Measurements from ENCODE around the gene ROBO1. TPM values are rescaled to one million over a fixed set of nuclear protein-coding genes. Genes with fewer than 3 reads are reported as not detected.

The ROBO1 gene
- total RNA-seq, 2 experiments from 2014 or later, result 1.3 to 2.1 TPM

DNA sequence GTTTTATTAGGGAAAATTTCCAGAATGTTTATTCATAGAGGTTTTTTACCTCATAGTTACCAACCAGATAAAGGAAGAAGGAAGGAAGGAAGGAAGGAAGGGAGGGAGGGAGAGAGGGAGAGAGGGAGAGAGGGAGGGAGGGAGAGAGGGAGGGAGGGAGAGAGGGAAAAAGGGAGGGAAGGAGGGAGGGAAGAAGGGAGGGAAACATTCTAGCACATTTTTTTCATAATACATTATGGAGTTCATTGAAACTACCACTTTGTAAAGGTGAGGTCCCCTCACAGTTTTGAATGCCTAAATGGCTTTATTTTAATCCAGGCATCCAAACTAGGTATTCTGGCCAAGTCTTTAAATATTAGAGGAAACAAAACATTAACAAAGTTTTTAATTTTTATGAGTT, 1049.1 kb downstream of the ROBO1 start:
- Mint-ChIP-seq H3K27ac (no peak overlapping the region), H3K4me3 (no peak overlapping the region), H3K27me3 (no peaks in the 10 kb centered on the region), H3K9me3 (ENCODE audit: low read depth) (peaks cover 13% of the 10 kb centered on the region), H3K4me1 (no peaks in the 10 kb centered on the region), H3K36me3 (ENCODE audit: low read depth) (no peaks in the 10 kb centered on the region)
- ATAC-seq (no peak), DNase-seq (no peak)
- intact Hi-C loops (cut with DNase I, micrococcal nuclease), result no loop called here
- POLR2A ChIA-PET, result no interaction called here
- CTCF ChIA-PET, result no interaction called here

GRCh38 chr3:78717041-78717440, 1050.8 kb downstream of the ROBO1 start:
- ChIA-PET CTCF (no interaction called here), POLR2A (no interaction called here)
- Mint-ChIP-seq H3K27me3 (no peaks in the 10 kb centered on the region), H3K9me3 (ENCODE audit: low read depth) (peaks cover 13% of the 10 kb centered on the region), H3K36me3 (ENCODE audit: low read depth) (no peaks in the 10 kb centered on the region), H3K27ac (no peak overlapping the region), H3K4me1 (no peaks in the 10 kb centered on the region), H3K4me3 (no peak overlapping the region)
- ATAC-seq (no peak), DNase-seq (no peak)
- intact Hi-C loops (cut with DNase I, micrococcal nuclease), result no loop called here

DNA sequence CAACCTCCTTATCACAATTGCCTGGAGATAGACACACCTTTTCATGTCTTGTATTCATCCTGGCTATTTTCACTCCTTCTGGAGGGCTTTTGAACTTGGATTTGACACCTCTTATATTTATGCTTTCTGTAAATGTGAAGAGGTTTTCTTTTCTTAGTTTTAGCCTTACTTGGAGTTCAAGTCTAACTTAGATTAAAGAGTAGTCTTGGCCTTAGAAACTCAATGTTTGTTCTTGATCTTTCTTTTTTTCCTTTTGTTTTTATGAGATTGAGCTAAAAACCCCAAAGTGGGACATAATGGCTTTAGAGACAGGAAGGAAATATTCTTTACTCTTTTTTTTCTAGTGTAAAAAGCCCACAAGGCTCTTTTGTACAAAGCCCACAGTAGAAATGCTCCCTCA, 1054.9 kb downstream of the ROBO1 start:
- Mint-ChIP-seq H3K4me1 (no peaks in the 10 kb centered on the region), H3K9me3 (ENCODE audit: low read depth) (peaks cover 13% of the 10 kb centered on the region), H3K4me3 (no peak overlapping the region), H3K27ac (no peak overlapping the region), H3K27me3 (no peaks in the 10 kb centered on the region), H3K36me3 (ENCODE audit: low read depth) (no peaks in the 10 kb centered on the region)
- ChIA-PET POLR2A (no interaction called here), CTCF (no interaction called here)
- intact Hi-C loops (cut with DNase I, micrococcal nuclease), result no loop called here
- ATAC-seq (no peak), DNase-seq (no peak)

DNA sequence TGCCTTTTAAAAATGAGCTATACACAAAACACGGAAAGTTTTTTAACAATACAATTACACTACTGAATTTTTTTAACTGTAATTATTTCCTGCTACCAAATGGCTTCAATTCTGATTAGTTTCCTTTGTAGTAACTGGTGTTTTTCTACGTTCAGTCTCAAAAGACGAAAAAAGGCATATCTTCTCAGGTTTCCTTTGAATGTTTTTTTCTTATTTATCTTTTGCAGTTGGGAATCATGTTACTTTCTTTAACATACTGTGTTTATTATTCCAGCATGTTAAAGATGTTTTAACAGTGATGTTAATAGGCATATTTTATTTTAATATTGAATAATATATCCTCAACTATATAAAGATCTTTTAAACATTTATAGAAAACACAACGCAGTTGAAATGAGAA, 1055.5 kb downstream of the ROBO1 start:
- no peak for ATAC-seq
- Mint-ChIP-seq H3K4me1 (no peaks in the 10 kb centered on the region), H3K9me3 (ENCODE audit: low read depth) (peaks cover 10% of the 10 kb centered on the region), H3K36me3 (ENCODE audit: low read depth) (no peaks in the 10 kb centered on the region), H3K27ac (no peak overlapping the region), H3K4me3 (no peak overlapping the region), H3K27me3 (no peaks in the 10 kb centered on the region)
- POLR2A ChIA-PET, result no interaction called here
- DNase-seq, result no peak
- CTCF ChIA-PET, result no interaction called here
- intact Hi-C loops (cut with DNase I, micrococcal nuclease), result no loop called here

DNA sequence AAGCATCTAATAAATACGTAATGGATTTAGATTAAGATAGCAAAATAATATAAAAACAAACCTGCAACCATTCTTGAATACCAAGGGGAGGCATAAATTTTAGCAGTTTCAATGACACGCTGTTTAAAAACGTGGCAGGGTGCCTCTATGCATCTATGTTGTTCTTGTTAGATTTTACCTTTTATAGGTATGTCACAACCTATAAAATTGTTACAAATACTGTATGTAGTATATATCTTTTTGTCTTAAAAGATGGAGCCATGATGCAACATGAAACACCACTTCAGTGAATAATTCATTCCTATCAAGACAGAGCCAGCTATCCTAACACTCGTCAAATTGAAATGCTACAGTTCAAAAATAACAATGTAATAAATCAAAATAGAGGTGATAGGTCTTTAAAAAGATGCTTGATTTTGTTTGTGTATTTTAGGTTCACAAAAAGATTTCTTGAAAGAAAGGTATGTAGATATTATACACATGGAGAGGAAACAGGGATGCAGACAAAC, 1059.2 kb downstream of the ROBO1 start:
- CTCF ChIA-PET, result no interaction called here
- POLR2A ChIA-PET, result no interaction called here
- intact Hi-C loops (cut with DNase I, micrococcal nuclease), result no loop called here
- no peaks in the 10 kb centered on the region for H3K27me3 Mint-ChIP-seq
- H3K4me3 Mint-ChIP-seq, result no peak overlapping the region
- no peaks in the 10 kb centered on the region for H3K36me3 Mint-ChIP-seq (ENCODE audit: low read depth)
- H3K4me1 Mint-ChIP-seq, result no peaks in the 10 kb centered on the region
- DNase-seq (no peak), ATAC-seq (no peak)
- H3K9me3 Mint-ChIP-seq (ENCODE audit: low read depth), result no peaks in the 10 kb centered on the region
- no peak overlapping the region for H3K27ac Mint-ChIP-seq

DNA sequence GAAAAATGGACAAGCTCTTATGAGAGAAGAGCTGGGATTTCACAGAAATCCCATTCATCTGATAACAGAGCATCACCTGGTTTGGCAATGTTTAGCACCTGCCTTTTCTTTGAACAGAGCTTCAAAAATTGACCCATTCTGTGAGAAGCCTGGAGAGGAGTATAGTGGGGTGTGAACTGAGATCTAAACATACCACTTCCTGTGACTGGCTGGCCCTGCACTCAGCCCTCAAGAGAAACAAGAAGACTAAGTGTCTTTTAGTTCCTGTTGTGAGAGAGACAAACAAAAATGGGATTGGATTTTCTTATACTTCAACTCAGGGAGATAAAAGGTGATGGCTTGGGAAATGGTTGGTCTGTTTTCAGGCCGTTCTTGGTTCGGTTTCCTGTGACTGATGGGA, 1060.2 kb downstream of the ROBO1 start:
- ATAC-seq (no peak), DNase-seq (no peak)
- Mint-ChIP-seq H3K36me3 (ENCODE audit: low read depth) (no peaks in the 10 kb centered on the region), H3K27ac (no peak overlapping the region), H3K4me1 (no peaks in the 10 kb centered on the region), H3K9me3 (ENCODE audit: low read depth) (no peaks in the 10 kb centered on the region), H3K27me3 (no peaks in the 10 kb centered on the region), H3K4me3 (no peak overlapping the region)
- ChIA-PET CTCF (no interaction called here), POLR2A (no interaction called here)
- intact Hi-C loops (cut with DNase I, micrococcal nuclease), result no loop called here

- intact Hi-C loops (cut with DNase I, micrococcal nuclease), result no loop called here
- H3K4me1 Mint-ChIP-seq, result no peaks in the 10 kb centered on the region
- no peak overlapping the region for H3K27ac Mint-ChIP-seq
- CTCF ChIA-PET, result no interaction called here
- no peaks in the 10 kb centered on the region for H3K9me3 Mint-ChIP-seq (ENCODE audit: low read depth)
- no peaks in the 10 kb centered on the region for H3K36me3 Mint-ChIP-seq (ENCODE audit: low read depth)
- H3K4me3 Mint-ChIP-seq, result no peak overlapping the region
- POLR2A ChIA-PET, result no interaction called here
- DNase-seq (no peak), ATAC-seq (no peak)
- H3K27me3 Mint-ChIP-seq, result no peaks in the 10 kb centered on the region
These were observed 1060.8 kb downstream of the ROBO1 start for GRCh38 chr3:78706906-78707523.

DNA sequence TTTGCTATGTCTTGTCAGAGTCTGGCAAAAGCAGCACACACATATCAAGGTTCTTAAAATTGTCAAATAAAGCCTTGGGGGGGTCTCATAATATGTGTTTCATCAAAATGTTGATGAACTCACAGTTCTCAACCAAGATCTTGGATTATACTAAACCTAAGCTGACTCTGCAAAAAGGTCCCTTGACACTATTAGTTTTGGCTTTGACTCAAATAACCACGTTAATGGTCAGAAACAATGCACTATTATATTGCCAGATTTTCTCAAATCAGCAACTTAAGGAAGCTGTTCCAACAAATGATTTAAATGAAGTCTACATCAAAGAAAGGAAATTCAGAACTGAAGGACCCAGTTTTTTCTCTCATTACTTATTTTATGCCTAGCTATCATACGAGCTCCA, 1063.9 kb downstream of the ROBO1 start:
- POLR2A ChIA-PET, result no interaction called here
- no peak for ATAC-seq
- H3K4me3 Mint-ChIP-seq, result no peak overlapping the region
- H3K36me3 Mint-ChIP-seq (ENCODE audit: low read depth), result no peaks in the 10 kb centered on the region
- DNase-seq, result no peak
- intact Hi-C loops (cut with DNase I, micrococcal nuclease), result no loop called here
- H3K27me3 Mint-ChIP-seq, result no peaks in the 10 kb centered on the region
- no peak overlapping the region for H3K27ac Mint-ChIP-seq
- CTCF ChIA-PET, result no interaction called here
- no peaks in the 10 kb centered on the region for H3K4me1 Mint-ChIP-seq
- peaks cover 2% of the 10 kb centered on the region for H3K9me3 Mint-ChIP-seq (ENCODE audit: low read depth)

DNA sequence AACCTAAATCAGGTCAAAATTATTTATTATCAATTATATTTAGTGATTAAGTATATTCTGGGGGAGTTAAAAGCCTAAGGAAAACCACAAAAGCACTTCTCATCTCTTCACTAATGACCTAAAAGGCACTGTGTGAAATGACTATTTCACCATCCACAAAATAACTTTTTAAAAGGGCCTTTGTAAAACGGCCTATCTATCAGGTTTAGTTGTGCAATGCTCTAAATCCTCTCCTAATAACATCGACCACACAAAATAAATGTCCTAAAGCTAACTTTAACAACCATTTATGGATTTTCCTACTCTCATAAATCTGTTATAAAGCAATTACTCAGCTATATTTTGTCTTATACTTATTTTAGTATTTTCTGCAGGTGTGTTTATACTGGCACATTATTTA, 1066.3 kb downstream of the ROBO1 start:
- ATAC-seq, result no peak
- Mint-ChIP-seq H3K36me3 (ENCODE audit: low read depth) (no peaks in the 10 kb centered on the region), H3K27ac (no peak overlapping the region), H3K4me3 (no peak overlapping the region), H3K9me3 (ENCODE audit: low read depth) (peaks cover 2% of the 10 kb centered on the region), H3K27me3 (no peaks in the 10 kb centered on the region), H3K4me1 (no peaks in the 10 kb centered on the region)
- DNase-seq, result no peak
- CTCF ChIA-PET, result no interaction called here
- POLR2A ChIA-PET, result no interaction called here
- intact Hi-C loops (cut with DNase I, micrococcal nuclease), result no loop called here

GRCh38 chr3:78698431-78698830, 1069.4 kb downstream of the ROBO1 start:
- ChIA-PET POLR2A (no interaction called here), CTCF (no interaction called here)
- no peak overlapping the region for H3K4me3 Mint-ChIP-seq
- H3K27ac Mint-ChIP-seq, result no peak overlapping the region
- DNase-seq (no peak), ATAC-seq (no peak)
- intact Hi-C loops (cut with DNase I, micrococcal nuclease), result no loop called here
- H3K27me3 Mint-ChIP-seq, result no peaks in the 10 kb centered on the region
- H3K36me3 Mint-ChIP-seq (ENCODE audit: low read depth), result no peaks in the 10 kb centered on the region
- peaks cover 2% of the 10 kb centered on the region for H3K9me3 Mint-ChIP-seq (ENCODE audit: low read depth)
- H3K4me1 Mint-ChIP-seq, result no peaks in the 10 kb centered on the region

GRCh38 chr3:78697426-78697825, 1070.4 kb downstream of the ROBO1 start:
- Mint-ChIP-seq H3K27me3 (no peaks in the 10 kb centered on the region), H3K9me3 (ENCODE audit: low read depth) (peaks cover 2% of the 10 kb centered on the region), H3K27ac (no peak overlapping the region), H3K36me3 (ENCODE audit: low read depth) (no peaks in the 10 kb centered on the region), H3K4me1 (no peaks in the 10 kb centered on the region), H3K4me3 (no peak overlapping the region)
- ChIA-PET POLR2A (no interaction called here), CTCF (no interaction called here)
- intact Hi-C loops (cut with DNase I, micrococcal nuclease), result no loop called here
- DNase-seq, result no peak
- ATAC-seq, result no peak

GRCh38 chr3:78690766-78691165, 1077.0 kb downstream of the ROBO1 start:
- POLR2A ChIA-PET, result no interaction called here
- ATAC-seq, result no peak

DNA sequence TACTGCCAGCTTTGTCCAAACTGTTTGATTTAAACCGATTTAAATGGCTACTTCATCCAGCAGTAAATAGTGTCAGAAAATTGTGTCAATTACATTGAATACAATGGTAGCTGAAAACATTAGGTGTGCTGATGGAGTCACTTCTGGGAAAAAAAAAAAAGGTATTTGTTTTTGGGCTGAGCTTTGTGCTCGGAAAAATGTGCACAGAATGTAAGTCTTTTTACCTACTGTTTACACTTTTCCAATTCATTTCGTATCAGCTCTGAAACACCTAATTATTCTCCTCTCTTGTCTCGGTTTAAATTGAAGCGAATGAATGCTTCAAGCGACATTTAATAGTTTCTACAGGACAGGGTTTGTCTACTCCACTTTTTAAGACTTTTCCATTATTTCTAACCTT, 1078.4 kb downstream of the ROBO1 start:
- DNase-seq (no peak), ATAC-seq (no peak)
- Mint-ChIP-seq H3K36me3 (ENCODE audit: low read depth) (no peaks in the 10 kb centered on the region), H3K4me1 (no peaks in the 10 kb centered on the region), H3K27me3 (no peaks in the 10 kb centered on the region), H3K9me3 (ENCODE audit: low read depth) (peaks cover 2% of the 10 kb centered on the region), H3K4me3 (no peak overlapping the region), H3K27ac (no peak overlapping the region)
- intact Hi-C loops (cut with DNase I, micrococcal nuclease), result no loop called here
- ChIA-PET POLR2A (no interaction called here), CTCF (interaction anchor here (0.7 kb wide), 1 partner anchor 774 kb away, joined by 6 read pairs; no protein-coding TSS in a partner anchor)

More at GRCh38 chr3:78690766-78691165, 1077.0 kb downstream of the ROBO1 start:
- Mint-ChIP-seq H3K4me3 (no peak overlapping the region), H3K27me3 (no peaks in the 10 kb centered on the region), H3K4me1 (no peaks in the 10 kb centered on the region), H3K36me3 (ENCODE audit: low read depth) (no peaks in the 10 kb centered on the region), H3K27ac (no peak overlapping the region), H3K9me3 (ENCODE audit: low read depth) (no peaks in the 10 kb centered on the region)
- CTCF ChIA-PET, result no interaction called here
- no peak for DNase-seq
- intact Hi-C loops (cut with DNase I, micrococcal nuclease), result no loop called here

Measured in activated CD4-positive, alpha-beta T cell treated with anti-CD3 and anti-CD28 coated beads for 36 hours (primary cell).